GM12891 (cell line): ENCODE results near the gene MYO1D.
A peak's percentile ranks its signal among the peaks of the same experiment; 100 is the strongest.

Experiments
- POLR2A ChIP-seq: IDR thresholded peaks from 2 replicates; pipeline ENCODE4 v1.6.1; 2011; ENCODE audit warnings: low read depth, low read length, control low read depth
- POLR2AphosphoS5 ChIP-seq: IDR thresholded peaks from 2 replicates; pipeline ENCODE4 v1.6.1; 2011; ENCODE audit warnings: low read depth, low read length, control low read depth
- POU2F2 ChIP-seq: IDR thresholded peaks from 2 replicates; pipeline ENCODE4 v1.6.1; 2011; ENCODE audit warnings: low read depth, mild to moderate bottlenecking, control low read depth, low read length, moderate library complexity
- SPI1 ChIP-seq: IDR thresholded peaks from 2 replicates; pipeline ENCODE4 v1.6.1; 2011; ENCODE audit warnings: low read depth, low read length, control low read depth

DNA sequence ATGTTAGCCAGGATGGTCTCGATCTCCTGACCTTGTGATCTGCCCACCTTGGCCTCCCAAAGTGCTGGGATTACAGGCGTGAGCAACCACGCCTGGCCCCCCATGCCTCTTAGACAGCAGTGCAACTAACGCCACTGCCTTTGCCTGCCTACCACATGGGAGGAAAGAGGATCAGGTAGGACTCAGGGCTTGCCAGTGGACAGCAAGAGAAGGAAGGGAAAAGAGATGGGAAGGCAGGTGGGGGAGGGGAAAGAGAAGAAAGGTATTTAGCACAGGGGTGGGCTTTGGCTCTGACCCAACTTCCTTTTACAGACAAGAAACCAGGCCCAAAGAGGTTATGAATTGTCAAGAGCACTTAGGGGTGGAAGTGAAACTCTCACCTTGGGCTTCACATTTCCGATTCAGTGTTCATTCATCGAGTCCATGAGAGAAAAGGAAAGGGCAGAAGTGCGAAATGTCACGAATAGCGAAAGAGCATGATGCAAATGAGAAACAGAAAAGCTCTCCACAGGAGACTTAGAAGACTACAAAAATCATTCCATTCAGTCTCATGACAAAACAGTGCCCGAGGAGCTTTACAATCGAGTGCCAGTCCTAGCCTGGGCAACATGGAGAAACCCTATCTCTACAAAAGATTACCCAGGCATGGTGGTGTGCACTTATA lies 353.8 kb downstream of the MYO1D start:
- TF ChIP-seq POU2F2 = peak; percentile 93; the same call in 1 of the 2 replicates
- TF ChIP-seq SPI1 = peak; percentile 96
- peak; percentile 86 for TF ChIP-seq POLR2A
- peak; percentile 89 for TF ChIP-seq POLR2AphosphoS5
